Activated CD4-positive, alpha-beta T cell treated with anti-CD3 and anti-CD28 coated beads for 4 hours (primary cell): ENCODE results near the gene ZMAT5.
A peak's percentile ranks its signal among the peaks of the same experiment; 100 is the strongest.

Experiments used
- DNase-seq, 2 donors: peaks; one replicate each; pipeline ENCODE4 v3.0.0-alpha.2; 2020

ZMAT5 gene

DNA sequence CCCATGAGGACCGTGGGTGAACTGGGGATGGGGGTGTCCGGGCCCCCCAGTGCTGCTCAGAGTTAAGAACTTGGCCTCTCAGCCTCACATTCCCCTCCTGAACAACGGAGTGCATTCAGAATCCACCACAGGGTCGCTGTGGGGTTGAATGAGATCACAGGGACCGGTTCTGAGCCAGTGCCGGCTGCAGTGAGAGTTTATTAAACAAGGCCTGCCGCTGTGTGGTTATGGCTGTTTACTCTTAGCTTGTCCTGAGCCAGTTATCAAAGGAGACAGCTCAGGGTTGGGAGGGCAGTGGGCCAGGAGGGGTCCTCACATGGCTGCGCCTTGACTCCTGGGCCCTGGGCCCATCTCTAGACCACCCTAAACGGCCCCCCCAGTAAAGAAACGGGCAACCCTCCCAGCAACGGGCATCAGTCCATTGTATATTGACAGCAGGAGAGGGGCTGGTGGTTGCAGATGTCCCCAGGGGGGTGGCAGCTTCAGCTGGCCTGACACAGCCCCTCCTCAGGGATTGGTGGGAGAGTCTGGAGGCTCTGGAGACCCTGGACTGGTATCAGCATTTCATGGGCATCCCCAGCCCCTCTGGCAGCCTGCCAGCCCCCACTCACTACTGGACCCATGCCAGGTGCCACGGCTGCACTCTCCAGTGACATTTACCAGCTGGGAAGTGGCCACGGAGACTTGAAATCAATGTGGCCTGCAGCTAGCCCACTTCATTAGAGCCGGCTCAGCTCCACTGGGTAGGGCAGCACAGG, 62.1 kb downstream of the ZMAT5 start:
- DNase-seq: no peak

DNA sequence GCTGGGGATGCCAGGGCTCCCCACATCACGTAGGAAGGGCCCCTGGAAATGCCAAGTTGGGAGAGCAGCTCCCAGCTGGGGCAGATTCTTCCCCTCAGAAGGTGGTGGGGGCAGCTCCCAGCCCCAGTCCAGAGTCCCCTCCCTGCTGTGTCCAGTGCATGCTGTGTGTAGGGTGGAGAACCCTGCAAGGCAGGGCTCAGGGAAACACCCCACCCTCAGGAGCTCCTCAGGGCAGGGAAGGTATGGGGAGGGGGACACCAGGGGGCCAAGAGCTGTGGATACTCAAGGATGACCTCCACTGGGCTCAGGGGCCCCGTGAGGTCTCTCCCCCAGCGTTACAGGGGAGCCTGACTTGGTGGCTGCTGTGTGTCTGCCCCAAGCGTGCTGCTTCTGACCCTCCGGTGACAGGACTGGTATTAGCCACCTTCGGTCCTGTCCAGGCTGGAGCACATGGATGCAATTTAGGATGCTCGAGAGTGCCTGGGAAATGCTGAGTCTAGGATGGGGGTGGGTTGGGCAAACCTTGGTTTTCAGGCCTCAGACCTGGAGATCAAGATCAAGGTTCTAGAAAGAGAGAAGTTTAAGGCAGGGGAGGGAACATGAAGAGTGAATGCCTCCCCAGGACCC, 63.1 kb downstream of the ZMAT5 start:
- DNase-seq: no peak

DNA sequence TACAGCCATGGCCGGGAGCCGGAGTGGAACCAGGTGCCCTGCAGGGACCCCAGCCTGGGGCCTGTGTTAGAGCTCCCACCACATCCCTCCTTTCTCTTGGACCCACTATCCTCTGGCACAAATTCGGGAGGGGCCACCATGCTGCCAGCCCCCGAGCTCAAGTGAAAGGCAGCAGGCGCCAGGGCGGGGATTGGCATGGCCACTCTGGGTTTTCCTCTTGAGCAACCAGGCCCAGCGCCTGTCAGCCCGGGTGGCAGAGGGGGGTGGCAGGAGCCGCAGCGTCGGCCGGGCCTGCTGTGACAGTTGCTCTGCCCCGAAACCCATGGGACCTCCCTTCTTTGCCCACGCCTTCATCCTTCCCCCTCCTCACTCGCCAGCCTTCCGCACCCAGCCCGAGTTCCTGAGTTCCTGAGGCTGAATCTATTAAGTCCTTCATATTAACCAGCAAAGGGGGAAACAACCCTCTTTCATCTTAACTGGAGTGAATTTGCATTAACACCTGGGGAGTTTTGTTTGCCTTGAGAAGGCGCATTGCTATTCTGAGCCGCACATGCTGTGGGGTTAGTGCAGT, 63.8 kb downstream of the ZMAT5 start:
- no peak for DNase-seq

DNA sequence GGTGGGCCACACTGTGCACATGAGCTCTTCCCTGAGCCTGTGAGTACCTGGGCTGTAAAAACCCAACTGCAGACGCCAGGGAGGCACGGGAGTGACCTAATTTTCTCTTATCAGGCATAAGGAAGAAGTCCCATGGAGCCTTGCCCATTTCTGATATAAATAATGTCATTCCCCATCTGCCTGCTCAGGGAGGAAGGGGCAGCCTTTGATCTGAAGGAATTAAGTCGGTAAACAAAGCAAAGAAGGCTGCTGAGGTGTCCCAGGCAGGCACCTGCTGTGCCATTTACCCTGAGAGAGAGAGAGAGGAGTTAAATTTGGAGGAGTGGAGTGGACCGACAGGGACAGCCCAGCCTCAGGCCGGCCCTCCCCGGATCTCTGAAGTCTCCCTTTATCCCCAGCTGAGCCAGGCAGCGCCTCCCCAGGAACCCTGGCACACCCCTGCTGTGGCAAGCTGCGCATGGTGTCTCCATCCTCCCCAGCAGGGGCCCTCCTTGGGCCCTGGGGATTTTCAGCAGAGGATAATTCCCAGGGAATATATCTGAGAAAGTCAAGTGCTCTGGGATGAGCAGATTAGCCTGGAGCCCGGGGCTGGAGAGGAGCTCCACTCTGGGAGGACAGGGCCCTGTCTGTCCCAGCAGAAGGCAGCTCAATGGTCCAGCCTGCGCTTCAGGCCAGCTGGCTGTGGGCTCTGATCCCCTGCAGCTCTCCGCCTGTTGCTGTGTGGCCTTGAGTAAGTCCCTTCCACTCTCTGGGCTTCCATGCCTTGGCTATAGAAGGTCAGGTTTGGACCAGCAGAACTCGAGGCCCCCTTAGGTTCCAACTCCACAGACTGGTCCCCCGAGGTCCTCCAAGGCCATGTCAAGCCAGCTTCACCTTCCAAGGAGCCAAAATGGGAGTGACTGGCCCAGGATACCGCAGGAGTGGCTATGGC, 64.5 kb downstream of the ZMAT5 start:
- no peak for DNase-seq

DNA sequence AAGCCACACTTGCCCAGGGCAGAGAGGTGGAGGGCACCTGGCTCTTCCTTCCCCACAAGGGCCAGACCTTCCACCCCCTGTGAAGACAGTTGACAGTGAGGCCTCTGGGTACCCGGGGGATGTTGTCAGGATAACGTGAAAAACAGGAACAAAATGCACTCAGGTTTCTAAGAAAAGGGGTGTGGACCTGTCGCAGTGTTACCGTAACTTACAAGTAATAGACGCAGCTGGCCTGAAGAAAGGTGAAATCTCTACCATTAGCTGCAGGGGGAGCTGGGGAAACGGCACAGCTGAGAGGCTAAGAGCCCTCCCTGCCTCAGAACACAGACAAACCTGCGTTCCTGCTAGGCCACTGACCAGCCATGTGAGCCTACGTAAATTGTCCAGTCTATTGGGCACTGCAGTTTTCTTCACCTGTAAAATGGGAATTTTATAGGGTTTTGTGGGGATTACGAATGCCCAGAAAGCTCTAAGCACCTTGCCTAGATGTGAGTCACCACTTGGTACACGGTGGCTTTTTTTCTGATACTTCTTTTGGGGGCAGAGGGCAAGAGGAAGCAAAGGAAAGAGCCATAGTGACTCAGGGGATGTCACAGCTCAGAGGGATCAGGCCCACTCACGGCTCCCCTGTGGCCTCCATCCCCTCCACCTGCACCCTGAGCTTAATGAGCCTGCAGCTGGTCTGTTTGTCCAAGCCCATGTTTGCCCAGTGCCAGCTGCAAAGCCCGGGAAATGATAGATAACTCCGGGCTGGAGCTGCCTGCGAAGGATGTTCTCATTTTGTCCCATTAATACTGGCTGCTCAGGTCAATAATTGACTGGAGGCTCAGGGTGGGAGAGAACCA, 65.4 kb downstream of the ZMAT5 start:
- peak; percentile 13 to 18 for DNase-seq

DNA sequence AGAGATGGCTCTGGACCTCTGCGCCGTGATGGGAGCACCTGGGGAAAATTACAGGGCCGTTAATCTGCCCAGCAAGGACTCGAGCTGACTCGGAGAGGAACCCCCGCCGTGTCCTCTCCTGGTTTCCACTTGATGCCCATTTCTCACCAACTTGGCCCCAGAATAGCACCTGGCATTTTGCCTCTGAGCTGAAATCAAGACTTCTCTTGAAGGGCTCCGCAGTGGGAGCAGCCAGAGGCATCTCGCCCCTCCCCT, 66.0 kb downstream of the ZMAT5 start:
- no peak for DNase-seq

DNA sequence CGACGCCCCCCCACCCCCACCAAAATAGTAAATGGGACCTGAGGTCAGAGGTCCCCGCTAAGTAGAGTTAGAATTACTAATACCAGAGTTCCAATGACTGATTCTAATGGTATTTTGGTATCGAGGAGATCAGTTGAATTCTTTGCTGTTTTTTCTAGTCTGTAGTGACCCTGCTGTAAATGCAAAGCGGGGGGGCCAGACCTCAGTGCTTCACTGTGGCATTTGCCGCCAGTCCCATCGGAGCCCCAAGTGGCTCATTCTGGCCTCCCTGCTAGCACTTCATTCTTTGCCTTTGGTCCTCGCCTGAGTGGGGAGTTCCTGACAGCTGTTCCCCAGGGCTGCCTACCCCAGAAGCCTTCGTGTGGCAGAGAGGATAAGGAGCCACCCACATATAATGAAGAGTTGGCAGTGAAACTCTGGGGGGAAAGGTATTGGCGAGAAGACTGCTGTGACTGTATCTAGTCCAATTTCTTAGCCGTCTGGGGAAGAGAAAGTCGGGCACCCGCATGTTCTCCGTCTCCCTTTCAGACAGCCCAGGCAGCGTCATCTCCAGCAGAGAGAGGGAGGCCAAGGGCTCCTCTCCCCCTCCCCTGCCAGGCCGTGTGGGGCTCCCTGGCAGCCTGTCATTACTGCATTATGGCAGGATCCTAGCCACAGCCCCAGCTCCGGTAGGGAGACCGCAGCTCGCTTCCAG, 66.5 kb downstream of the ZMAT5 start:
- no peak for DNase-seq

DNA sequence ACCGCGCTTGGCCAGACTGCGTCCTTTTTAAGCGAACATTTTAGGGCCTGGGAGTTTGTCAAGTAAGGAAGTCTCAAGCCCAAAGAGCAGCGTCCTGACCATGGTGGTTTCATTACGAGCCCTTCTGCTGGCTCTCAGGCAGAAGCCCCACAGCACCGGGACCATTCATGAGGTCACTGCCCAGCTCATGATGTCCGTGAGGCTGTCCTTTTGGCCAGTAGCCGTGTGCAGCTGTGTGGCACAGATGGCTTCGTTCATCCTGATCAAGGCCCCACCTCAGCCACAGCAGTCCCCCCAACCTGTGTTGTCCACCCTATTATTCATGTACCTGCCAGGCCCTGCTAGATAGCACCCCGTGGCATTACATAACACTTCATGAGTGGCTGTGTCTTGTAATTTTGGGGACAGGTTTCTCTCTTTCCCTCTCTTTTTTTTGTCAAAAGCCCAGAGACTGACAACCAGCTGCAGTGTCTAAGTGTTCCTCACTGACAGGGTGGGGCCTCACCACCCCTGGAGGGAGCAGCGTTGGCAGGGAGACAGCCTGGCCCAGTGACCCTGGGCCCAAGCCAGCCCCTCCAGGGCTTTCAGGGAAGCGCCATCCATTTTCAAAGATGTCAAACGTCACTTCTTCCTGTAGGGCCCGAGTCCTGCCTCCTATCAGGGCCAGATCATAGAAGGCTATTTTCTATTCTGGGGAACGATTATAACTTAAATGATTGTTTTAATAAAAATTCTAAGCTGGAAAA, 68.8 kb downstream of the ZMAT5 start:
- DNase-seq: no peak

DNA sequence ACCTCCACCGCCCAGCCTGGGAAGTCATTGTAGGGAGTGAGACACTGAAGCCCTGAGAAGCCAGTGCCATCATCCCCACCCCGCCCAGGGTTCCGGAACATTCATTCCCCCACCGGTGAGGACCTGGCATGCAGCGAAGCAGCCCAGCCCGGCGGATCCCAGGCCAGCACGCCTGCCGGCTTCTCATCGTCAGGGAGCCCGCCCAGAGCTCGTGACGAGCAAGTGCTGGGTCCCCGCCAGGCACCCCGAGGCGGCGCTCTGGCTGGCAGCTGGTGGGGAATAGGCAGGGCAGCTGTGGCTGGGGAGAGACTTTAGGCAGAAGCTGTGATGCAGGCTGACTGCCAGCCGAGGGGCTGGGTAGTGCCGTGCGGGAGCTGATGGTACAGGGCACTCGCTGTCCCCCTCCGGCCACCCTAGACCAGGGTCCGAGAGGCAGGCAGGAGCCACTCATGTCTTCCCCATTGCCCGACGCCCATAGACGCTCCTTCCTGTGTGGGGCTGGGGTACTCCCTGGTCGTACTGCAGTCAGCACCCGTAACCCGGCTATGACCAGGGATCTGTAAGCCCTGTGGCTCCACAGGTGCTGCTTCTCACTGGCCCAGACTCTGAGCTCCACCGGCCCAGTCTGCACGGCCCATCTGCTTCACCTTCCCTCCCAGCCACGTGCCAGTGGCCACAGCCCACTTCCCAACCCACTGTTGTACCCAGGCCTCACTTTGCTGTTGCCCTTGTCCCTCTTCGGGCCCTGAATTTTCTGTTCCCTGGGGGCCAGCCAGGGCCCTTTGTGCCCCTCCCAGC, 71.5 kb downstream of the ZMAT5 start:
- DNase-seq: no peak

DNA sequence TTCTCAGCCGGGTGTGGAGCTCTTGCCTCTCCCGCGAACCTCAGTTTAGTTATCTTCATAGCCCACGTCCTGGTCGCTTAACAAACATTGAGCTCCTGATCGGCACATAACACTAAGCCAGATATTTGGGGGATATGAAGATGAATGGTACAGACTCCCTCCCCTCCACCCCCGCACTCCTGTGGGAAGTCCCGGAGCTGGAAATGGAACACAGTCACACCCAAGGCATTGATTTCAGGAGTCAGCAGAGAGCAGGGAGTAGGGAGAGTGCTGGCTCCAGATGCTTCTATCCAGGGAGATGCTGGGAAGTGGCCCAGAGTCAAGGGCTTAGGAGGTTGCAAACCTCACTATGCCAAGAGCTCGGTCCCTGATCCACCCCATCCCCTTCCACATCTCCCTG, 73.1 kb downstream of the ZMAT5 start:
- DNase-seq: no peak

DNA sequence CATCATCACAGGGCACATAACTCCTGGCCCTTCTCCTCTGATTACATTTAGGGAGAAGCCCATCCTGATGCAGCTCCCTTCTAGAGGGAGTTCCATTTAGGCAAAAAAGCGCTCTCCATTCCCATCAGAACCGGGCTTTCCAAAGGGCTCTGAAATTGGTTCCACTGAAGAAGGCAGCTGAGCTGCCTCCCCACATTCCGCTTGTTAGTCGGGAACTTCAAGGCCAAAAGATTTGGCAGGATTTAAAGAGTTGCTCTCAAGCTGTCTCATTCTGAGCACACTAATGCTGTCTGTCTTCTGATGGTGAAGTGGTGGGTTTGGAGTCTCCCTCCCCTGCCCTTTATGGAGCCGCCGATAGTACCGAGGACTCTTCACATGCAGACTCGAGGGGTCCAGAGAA, 73.6 kb downstream of the ZMAT5 start:
- DNase-seq: no peak

DNA sequence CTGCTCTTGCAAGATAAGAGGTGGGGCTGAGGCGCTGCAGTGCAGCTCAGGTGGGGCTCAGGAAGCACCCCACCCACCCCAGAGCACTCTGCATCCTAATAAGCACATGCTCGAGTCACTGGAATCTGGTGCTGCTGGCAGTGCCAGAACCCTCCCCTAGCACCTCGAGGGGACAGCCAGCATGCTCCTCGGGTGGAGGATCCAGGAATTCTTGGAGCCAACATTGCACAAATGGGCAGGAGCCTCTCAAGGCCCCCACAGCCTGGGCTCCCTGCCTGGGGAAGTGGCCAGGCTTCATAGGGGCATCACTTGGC, 74.5 kb downstream of the ZMAT5 start:
- no peak for DNase-seq

DNA sequence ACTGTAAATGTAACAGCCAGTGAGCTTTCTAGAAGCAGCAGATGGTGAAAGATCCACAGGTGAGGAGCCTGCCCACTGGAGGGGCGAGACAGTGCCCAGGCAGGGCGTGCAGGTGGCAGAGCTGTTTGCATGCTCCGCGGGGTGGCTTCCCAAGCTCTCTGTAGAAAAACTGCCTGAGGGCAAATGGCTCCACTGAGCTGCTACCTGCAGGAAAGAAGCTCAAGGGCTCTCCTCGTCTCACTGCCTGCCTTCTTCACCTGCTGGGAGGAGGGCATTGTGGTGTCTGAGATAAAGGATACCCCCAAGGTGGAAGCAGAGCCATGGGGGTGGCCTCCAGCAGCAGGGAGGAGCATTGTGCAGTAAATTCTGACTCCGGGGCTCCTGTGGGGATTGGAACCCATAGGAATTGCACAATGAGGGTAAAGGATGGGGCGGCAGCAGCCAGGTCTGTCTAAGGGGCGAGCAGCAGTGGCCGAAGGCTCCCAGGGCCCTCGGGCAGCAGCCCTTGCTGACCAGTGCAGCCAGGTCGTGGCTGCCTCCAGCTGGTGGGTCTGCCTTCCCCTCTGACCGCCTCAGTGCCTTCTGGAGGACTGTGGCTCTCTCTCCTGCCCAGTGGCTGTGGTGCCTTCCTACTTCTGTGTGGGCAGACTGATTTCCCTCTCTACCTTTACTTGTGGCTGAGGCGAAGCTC, 75.0 kb downstream of the ZMAT5 start:
- DNase-seq: no peak

DNA sequence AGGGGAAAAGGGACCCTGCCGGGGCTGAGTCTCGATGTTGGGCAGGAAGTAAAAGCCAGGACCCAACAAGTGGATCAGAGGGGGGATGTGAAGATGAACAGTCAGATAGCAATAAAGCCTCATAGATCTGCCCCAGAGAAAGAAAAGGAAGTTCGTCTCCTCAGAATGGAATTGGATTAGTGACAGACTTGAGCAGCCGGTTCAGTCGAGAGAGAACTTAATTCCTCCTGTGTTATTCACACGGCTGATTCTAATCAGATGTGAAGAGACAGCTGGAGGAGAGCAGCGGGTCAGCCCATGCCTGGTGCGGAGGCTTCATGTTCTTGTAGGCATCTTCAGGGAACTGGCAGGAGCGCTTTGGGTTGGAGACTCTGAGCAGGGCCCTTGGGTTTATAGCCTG, 76.3 kb downstream of the ZMAT5 start:
- DNase-seq: no peak

DNA sequence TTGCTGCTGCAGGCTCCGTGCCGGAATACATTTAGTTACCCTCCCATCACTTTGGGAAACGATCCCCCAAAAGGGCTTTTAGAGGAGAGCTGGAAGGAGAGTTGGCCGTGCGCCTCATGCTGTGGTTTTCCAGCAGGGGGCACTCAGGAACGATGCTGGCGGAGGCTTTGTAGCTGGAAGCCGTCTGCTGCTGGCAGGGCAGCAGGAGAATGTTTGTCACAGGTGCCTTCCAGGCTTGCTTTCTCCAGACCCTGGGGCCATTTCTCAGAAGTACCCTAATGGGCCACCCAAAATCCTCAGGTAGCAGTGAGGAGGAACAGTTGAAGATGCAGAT, 77.0 kb downstream of the ZMAT5 start:
- DNase-seq: peak; percentile 20 to 39

DNA sequence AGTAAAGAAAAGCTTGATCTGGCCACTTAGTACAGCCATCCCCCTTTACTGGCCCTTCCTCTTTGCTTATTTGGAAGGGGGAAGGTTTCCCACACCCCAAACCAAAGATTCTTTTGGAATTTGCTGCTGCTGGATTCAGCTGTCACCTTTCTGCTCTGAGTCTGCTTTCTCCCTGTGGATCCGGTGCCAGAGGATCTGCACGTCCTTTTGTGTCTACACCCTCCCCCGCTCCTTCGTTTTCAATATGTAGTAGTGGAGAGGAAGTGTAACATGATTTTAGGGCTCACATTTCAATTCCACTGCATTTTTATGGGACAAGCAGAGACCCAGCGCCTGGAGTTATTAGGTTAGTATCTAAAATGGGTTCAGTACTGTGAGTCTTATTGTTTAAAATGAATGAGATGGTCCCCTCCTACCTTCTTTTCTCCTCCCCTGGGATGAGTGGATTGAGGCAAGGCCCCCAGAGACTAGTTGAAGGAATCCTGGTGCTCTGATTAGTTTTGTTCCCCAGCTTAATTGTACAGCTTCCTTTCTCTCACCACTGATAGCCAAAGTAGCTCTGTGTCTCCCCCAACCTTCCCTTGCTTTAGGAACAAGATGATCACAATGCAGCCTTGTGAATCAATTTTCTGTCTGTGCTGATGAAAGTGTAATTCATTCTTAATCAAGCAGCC, 77.5 kb downstream of the ZMAT5 start:
- no peak for DNase-seq

DNA sequence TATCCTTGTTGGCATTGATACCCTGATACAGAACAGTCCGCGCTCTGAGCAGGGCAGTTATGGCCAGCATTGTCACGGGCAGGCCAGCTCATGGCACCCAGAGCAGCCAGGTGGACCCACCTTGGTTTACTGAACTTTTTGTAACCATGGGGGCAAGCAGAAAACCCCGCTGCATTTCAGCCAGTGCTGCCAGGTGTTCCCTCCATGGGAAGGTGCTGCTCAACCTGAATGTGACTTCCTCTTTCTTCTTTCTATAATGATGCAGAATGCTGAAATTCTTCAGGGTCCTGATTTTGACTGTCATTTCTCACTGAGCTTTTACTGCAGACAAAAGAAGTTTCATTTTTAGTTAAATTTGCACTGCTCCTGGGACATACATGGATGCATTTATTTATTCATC, 82.6 kb downstream of the ZMAT5 start:
- DNase-seq: no peak

DNA sequence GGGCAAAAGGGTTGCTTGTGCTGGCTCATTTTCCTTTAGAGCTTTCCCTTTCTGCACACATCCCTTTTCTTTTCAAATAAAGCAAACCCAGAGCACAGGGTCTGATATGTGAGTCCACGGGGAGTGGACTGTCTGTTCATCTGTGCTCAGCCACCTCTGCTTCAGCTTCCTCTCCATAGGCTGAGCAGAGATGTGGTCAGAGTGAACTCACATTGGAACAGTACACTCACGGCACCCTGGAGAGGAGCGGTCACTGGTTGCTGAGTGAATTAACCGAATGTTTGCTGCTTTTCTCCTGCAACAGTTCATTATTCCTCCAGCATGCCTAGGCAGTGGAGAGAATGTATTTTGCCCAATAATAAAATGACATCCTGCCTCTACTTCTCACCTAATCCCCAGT, 83.3 kb downstream of the ZMAT5 start:
- no peak for DNase-seq
